ENCODE measurements around the gene BORCS6. TPM values are rescaled to one million over a fixed set of nuclear protein-coding genes. Genes with fewer than 3 reads are reported as not detected.

Gene BORCS6
- total and polyA plus RNA-seq, 9 of the 15 experiments (the other 6 are each of a cell fraction or from before 2014, with no cell fraction given), result 0.01 to 7.4 (median 2.3) TPM

GRCh38 chr17:8163978-8164814 lies 25.8 kb downstream of the BORCS6 start (continued):
- TF ChIP-seq RREB1 (CRISPR knock-in tag; IDR thresholded peaks at IDR 0.05) (no peak), GABPA (tag; conservative IDR thresholded peaks at IDR 0.05; ENCODE audit: low read depth) (0 out of 2 replicates have a peak, but pooled peaks have one; percentile 18), ETS2 (tag; IDR thresholded peaks at IDR 0.05; ENCODE audit: borderline replicate concordance, poor library complexity, severe bottlenecking) (no peak), NEUROD1 (IDR thresholded peaks at IDR 0.05; ENCODE audit: borderline replicate concordance, low read depth, low read length, partially characterized antibody) (peak; percentile 20), E2F6 (IDR thresholded peaks at IDR 0.05; ENCODE audit: borderline replicate concordance in 1 of 2, extremely low read depth in 1 of 2, insufficient read depth in 1 of 2, insufficient read length in 1 of 2, low read depth in 1 of 2, low read length in 1 of 2, poor library complexity in 1 of 2, severe bottlenecking in 1 of 2) (peak in 1 of 2 experiments; percentile 53), KLF16 (IDR thresholded peaks at IDR 0.05) (peak; percentile 75), MYC (IDR thresholded peaks at IDR 0.05; ENCODE audit: low read depth, low read length) (peak; percentile 48; the same call in 1 of the 2 replicates), MYC (CRISPR knock-in tag; IDR thresholded peaks at IDR 0.05; ENCODE audit: borderline replicate concordance, low read depth) (no peak), ZNF644 (tag; IDR thresholded peaks at IDR 0.05; ENCODE audit: low read depth) (no peak), CREM (IDR thresholded peaks at IDR 0.05; ENCODE audit: low read depth) (peak; percentile 50), BRD9 (IDR thresholded peaks at IDR 0.05; ENCODE audit: low read depth, partially characterized antibody) (no peak)
- TF ChIP-seq, protein P1, sequence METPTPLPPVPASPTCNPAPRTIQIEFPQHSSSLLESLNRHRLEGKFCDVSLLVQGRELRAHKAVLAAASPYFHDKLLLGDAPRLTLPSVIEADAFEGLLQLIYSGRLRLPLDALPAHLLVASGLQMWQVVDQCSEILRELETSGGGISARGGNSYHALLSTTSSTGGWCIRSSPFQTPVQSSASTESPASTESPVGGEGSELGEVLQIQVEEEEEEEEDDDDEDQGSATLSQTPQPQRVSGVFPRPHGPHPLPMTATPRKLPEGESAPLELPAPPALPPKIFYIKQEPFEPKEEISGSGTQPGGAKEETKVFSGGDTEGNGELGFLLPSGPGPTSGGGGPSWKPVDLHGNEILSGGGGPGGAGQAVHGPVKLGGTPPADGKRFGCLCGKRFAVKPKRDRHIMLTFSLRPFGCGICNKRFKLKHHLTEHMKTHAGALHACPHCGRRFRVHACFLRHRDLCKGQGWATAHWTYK (CRISPR knock-in tag; IDR thresholded peaks at IDR 0.05), result no peak
- TF ChIP-seq, protein P2, sequence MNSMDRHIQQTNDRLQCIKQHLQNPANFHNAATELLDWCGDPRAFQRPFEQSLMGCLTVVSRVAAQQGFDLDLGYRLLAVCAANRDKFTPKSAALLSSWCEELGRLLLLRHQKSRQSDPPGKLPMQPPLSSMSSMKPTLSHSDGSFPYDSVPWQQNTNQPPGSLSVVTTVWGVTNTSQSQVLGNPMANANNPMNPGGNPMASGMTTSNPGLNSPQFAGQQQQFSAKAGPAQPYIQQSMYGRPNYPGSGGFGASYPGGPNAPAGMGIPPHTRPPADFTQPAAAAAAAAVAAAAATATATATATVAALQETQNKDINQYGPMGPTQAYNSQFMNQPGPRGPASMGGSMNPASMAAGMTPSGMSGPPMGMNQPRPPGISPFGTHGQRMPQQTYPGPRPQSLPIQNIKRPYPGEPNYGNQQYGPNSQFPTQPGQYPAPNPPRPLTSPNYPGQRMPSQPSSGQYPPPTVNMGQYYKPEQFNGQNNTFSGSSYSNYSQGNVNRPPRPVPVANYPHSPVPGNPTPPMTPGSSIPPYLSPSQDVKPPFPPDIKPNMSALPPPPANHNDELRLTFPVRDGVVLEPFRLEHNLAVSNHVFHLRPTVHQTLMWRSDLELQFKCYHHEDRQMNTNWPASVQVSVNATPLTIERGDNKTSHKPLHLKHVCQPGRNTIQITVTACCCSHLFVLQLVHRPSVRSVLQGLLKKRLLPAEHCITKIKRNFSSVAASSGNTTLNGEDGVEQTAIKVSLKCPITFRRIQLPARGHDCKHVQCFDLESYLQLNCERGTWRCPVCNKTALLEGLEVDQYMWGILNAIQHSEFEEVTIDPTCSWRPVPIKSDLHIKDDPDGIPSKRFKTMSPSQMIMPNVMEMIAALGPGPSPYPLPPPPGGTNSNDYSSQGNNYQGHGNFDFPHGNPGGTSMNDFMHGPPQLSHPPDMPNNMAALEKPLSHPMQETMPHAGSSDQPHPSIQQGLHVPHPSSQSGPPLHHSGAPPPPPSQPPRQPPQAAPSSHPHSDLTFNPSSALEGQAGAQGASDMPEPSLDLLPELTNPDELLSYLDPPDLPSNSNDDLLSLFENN (IDR thresholded peaks at IDR 0.05; ENCODE audit: low read depth in 2 of 2, low read length in 2 of 2), result peak in 1 of 2 experiments; percentile 63; a peak in 2 of 4 replicates
